ENCODE results near the gene UVRAG. TPM values are rescaled to one million over a fixed set of nuclear protein-coding genes. Genes with fewer than 3 reads are reported as not detected.

The UVRAG gene
- total and polyA plus RNA-seq, 2 of the 4 experiments (the other 2 are of a cell fraction), result 5.6 to 10.9 TPM

DNA sequence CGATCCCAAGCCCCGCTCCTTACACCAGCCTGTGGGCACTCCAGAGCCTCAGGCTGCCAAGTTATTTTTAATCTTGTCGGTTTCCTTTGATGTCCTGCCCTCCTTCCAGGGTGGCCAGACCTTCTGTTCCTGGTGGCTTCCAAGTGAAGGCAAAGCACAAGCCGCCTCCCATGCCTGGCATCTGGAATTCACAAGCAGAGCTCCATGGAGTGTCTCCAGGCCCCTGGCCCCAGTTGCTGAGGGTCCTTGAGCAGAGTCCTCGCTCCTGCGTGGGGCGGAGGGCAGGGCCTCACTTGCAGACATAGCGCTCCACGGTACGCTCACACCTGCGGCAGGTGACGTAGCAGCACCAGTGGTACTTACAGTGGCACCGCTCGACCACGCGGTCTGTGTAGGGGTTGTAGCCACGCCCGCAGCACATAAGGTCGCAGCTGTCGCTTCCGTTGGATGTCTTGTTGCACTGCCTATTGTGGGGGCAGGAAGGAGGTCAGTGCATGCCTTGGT is 371.8 kb downstream of the UVRAG start:
- no TSS peak for BruUV-seq (replicated peaks)
- CTCF ChIA-PET, result interaction anchor here (1.2 kb wide), 1 partner anchor 21 kb away, joined by 5 read pairs; no protein-coding TSS in a partner anchor

More for the DNA sequence above, 371.8 kb downstream of the UVRAG start:
- Histone ChIP-seq H3K23ac (ENCODE audit: low read depth, low read length) (no peak overlapping the region), H4K91ac (ENCODE audit: insufficient read depth, low read depth, low read length) (no peak overlapping the region), H2BK5ac (ENCODE audit: low read depth, low read length, poor library complexity, severe bottlenecking) (no peak overlapping the region), H4K8ac (ENCODE audit: low read depth in 2 of 2, low read length in 2 of 2) (no peak overlapping the region), H3K27ac (ENCODE audit: insufficient read depth, low read length) (no peak overlapping the region), H3K9me1 (ENCODE audit: insufficient read depth, low read length) (no peaks in the 10 kb centered on the region), H2BK15ac (ENCODE audit: low read depth, low read length) (no peak overlapping the region), H2AK9ac (replicated peaks; ENCODE audit: low read depth, low read length, poor library complexity) (no peak overlapping the region), H2BK20ac (ENCODE audit: low read depth, low read length) (no peak overlapping the region), H3K4me3 (ENCODE audit: insufficient read depth, low read depth, low read length) (no peak overlapping the region), H3K4ac (ENCODE audit: low read depth, low read length) (no peak overlapping the region), H3K79me1 (ENCODE audit: low read depth in 1 of 2, low read length in 2 of 2) (no peaks in the 10 kb centered on the region), H3K4me2 (ENCODE audit: low read depth, low read length) (no peak overlapping the region), H3K18ac (ENCODE audit: low read depth, low read length) (no peak overlapping the region), H3K56ac (ENCODE audit: extremely low read depth, insufficient read depth, low read length) (no peak overlapping the region), H3K9ac (ENCODE audit: low read depth, low read length) (no peak overlapping the region), H4K5ac (ENCODE audit: low read depth, low read length) (no peak overlapping the region), H4K20me1 (ENCODE audit: insufficient read depth, low read length) (no peaks in the 10 kb centered on the region), H2AFZ (replicated peaks; ENCODE audit: low read length, poor library complexity) (no peak overlapping the region), H3K36me3 (ENCODE audit: control insufficient read depth, insufficient read depth, low read length) (no peaks in the 10 kb centered on the region), H3K14ac (replicated peaks; ENCODE audit: low read depth, low read length) (no peak overlapping the region), H3K4me1 (ENCODE audit: control insufficient read depth, insufficient read depth, low read length) (peaks cover 9% of the 10 kb centered on the region), H3K27me3 (ENCODE audit: control insufficient read depth, insufficient read depth, low read length) (peaks cover 15% of the 10 kb centered on the region), H3K9me3 (ENCODE audit: control insufficient read depth, insufficient read depth, low read length) (no peaks in the 10 kb centered on the region), H2BK120ac (ENCODE audit: low read depth, low read length) (no peak overlapping the region), H2AK5ac (ENCODE audit: low read depth, low read length) (no peak overlapping the region)
- POLR2A ChIA-PET (ENCODE audit: unreplicated experiment), result no interaction called here
- no peak for ATAC-seq (ENCODE audit: low read depth)
- dilution Hi-C loops (cut with HindIII; ENCODE audit: low sequenced_read_pairs, unreplicated experiment) (no loop called here), intact Hi-C loops (cut with micrococcal nuclease) (no loop called here), in situ Hi-C loops (cut with MboI; ENCODE audit: low sequenced_read_pairs) (no loop called here)
- TF ChIP-seq MAZ (IDR thresholded peaks at IDR 0.05; ENCODE audit: borderline replicate concordance, low read depth, low read length) (no peak), SMC3 (IDR thresholded peaks at IDR 0.05; ENCODE audit: low read depth, low read length) (no peak), RCOR1 (IDR thresholded peaks at IDR 0.05; ENCODE audit: insufficient replicate concordance, low read length) (no peak), CHD1 (IDR thresholded peaks at IDR 0.05; ENCODE audit: low read depth, low read length) (no peak), CEBPB (IDR thresholded peaks at IDR 0.05; ENCODE audit: low read depth, low read length) (no peak), NFE2L2 (IDR thresholded peaks at IDR 0.05; ENCODE audit: low read depth, low read length) (no peak), MAFK (IDR thresholded peaks at IDR 0.05; ENCODE audit: low read depth, low read length) (no peak), MXI1 (IDR thresholded peaks at IDR 0.05; ENCODE audit: borderline replicate concordance, low read depth, low read length) (no peak), POLR2A (IDR thresholded peaks at IDR 0.05; ENCODE audit: low read depth, low read length) (no peak), RFX5 (IDR thresholded peaks at IDR 0.05; ENCODE audit: low read depth, low read length) (no peak), FOS (IDR thresholded peaks at IDR 0.05; ENCODE audit: low read depth, low read length) (no peak), BHLHE40 (IDR thresholded peaks at IDR 0.05; ENCODE audit: low read depth, low read length) (no peak), RAD21 (IDR thresholded peaks at IDR 0.05; ENCODE audit: low read length) (no peak)
- TF ChIP-seq, protein P1, sequence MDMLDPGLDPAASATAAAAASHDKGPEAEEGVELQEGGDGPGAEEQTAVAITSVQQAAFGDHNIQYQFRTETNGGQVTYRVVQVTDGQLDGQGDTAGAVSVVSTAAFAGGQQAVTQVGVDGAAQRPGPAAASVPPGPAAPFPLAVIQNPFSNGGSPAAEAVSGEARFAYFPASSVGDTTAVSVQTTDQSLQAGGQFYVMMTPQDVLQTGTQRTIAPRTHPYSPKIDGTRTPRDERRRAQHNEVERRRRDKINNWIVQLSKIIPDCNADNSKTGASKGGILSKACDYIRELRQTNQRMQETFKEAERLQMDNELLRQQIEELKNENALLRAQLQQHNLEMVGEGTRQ (IDR thresholded peaks at IDR 0.05; ENCODE audit: low read depth, low read length), result no peak
- TF ChIP-seq, protein P2, sequence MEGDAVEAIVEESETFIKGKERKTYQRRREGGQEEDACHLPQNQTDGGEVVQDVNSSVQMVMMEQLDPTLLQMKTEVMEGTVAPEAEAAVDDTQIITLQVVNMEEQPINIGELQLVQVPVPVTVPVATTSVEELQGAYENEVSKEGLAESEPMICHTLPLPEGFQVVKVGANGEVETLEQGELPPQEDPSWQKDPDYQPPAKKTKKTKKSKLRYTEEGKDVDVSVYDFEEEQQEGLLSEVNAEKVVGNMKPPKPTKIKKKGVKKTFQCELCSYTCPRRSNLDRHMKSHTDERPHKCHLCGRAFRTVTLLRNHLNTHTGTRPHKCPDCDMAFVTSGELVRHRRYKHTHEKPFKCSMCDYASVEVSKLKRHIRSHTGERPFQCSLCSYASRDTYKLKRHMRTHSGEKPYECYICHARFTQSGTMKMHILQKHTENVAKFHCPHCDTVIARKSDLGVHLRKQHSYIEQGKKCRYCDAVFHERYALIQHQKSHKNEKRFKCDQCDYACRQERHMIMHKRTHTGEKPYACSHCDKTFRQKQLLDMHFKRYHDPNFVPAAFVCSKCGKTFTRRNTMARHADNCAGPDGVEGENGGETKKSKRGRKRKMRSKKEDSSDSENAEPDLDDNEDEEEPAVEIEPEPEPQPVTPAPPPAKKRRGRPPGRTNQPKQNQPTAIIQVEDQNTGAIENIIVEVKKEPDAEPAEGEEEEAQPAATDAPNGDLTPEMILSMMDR (conservative IDR thresholded peaks at IDR 0.05; ENCODE audit: low read depth, low read length), result no peak
- TF ChIP-seq, protein P3, sequence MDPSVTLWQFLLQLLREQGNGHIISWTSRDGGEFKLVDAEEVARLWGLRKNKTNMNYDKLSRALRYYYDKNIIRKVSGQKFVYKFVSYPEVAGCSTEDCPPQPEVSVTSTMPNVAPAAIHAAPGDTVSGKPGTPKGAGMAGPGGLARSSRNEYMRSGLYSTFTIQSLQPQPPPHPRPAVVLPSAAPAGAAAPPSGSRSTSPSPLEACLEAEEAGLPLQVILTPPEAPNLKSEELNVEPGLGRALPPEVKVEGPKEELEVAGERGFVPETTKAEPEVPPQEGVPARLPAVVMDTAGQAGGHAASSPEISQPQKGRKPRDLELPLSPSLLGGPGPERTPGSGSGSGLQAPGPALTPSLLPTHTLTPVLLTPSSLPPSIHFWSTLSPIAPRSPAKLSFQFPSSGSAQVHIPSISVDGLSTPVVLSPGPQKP (IDR thresholded peaks at IDR 0.05; ENCODE audit: borderline replicate concordance, low read depth, low read length), result no peak
- WGBS, 2 experiments (ENCODE audit: extremely low coverage in 2 of 2, insufficient read length in 1 of 2), result 85% methylated on average over 8 of the region's 21 CpGs; no CpG with 5 or more reads in 1 of the 2 experiments
- no peak for DNase-seq

Measured in IMR-90 (cell line).